ENCODE data around the gene SUN1.

DNA sequence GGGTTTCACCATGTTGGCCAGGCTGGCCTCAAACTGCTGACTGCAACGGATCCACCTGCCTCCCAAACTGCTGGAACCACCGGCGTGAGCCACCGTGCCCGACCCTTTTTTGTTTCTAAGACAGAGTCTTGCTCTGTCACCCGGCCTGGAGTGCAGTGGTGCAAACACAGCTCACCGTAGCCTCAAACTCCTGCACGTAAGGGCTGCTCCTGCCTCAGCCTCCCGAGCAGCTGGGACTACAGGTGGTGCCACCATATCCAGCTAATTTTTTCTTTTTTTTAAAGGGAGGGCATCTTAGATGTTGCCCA, 85.8 kb downstream of the SUN1 start:
- TF ChIP-seq, protein P1, sequence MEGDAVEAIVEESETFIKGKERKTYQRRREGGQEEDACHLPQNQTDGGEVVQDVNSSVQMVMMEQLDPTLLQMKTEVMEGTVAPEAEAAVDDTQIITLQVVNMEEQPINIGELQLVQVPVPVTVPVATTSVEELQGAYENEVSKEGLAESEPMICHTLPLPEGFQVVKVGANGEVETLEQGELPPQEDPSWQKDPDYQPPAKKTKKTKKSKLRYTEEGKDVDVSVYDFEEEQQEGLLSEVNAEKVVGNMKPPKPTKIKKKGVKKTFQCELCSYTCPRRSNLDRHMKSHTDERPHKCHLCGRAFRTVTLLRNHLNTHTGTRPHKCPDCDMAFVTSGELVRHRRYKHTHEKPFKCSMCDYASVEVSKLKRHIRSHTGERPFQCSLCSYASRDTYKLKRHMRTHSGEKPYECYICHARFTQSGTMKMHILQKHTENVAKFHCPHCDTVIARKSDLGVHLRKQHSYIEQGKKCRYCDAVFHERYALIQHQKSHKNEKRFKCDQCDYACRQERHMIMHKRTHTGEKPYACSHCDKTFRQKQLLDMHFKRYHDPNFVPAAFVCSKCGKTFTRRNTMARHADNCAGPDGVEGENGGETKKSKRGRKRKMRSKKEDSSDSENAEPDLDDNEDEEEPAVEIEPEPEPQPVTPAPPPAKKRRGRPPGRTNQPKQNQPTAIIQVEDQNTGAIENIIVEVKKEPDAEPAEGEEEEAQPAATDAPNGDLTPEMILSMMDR (conservative IDR thresholded peaks at IDR 0.05; ENCODE audit: low read length), result no peak
- TF ChIP-seq EZH2phosphoT487 (IDR thresholded peaks at IDR 0.05; ENCODE audit: borderline replicate concordance, low read depth, low read length), result no peak
